ENCODE measurements around the gene SLC6A19. TPM values are rescaled to one million over a fixed set of nuclear protein-coding genes. Genes with fewer than 3 reads are reported as not detected.

The SLC6A19 gene
- total and polyA plus RNA-seq, 4 donors, result 0.06 TPM; not detected in 3

- Histone ChIP-seq H3K9me3 (ENCODE audit: control insufficient read depth in 4 of 4, insufficient read depth in 3 of 4, low read length in 3 of 4) (peaks cover 0 to 4% (median 1%) of the 10 kb centered on the region in 4 donors), H3K4me1 (ENCODE audit: control insufficient read depth in 5 of 5, insufficient read depth in 5 of 5, low read length in 5 of 5) (peaks cover 0 to 12% (median 0%) of the 10 kb centered on the region in 5 donors), H3K9ac (ENCODE audit: insufficient read depth in 1 of 2, low read length in 2 of 2) (no peak overlapping the region), H3K36me3 (ENCODE audit: control insufficient read depth in 4 of 4, insufficient read depth in 4 of 4, low read length in 4 of 4) (no peaks in the 10 kb centered on the region), H3K27me3 (ENCODE audit: control insufficient read depth in 3 of 3, insufficient read depth in 3 of 3, low read length in 2 of 3) (peaks cover 0 to 21% (median 19%) of the 10 kb centered on the region in 3 donors), H3K4me3 (no peak overlapping the region), H3K27ac (ENCODE audit: low read depth in 1 of 2, low read length in 1 of 2) (no peak overlapping the region)
- WGBS, 2 donors, result 61 to 68% methylated on average over 12 of the region's 12 CpGs
- no peak for DNase-seq
- ATAC-seq (ENCODE audit: insufficient read depth, low FRiP score), result no peak
- no peak for TF ChIP-seq CTCF (IDR thresholded peaks at IDR 0.05; ENCODE audit: control extremely low read depth, extremely low read depth)
These were observed 48.0 kb upstream of the SLC6A19 start for GRCh38 chr5:1153428-1153827.

- Histone ChIP-seq H3K4me3 (no peak overlapping the region), H3K4me1 (ENCODE audit: control insufficient read depth in 5 of 5, insufficient read depth in 5 of 5, low read length in 5 of 5) (peaks cover 0 to 12% (median 0%) of the 10 kb centered on the region in 5 donors), H3K9me3 (ENCODE audit: control insufficient read depth in 4 of 4, insufficient read depth in 3 of 4, low read length in 3 of 4) (peaks cover 0 to 4% (median 1%) of the 10 kb centered on the region in 4 donors), H3K36me3 (ENCODE audit: control insufficient read depth in 4 of 4, insufficient read depth in 4 of 4, low read length in 4 of 4) (no peaks in the 10 kb centered on the region), H3K27ac (ENCODE audit: low read depth in 1 of 2, low read length in 1 of 2) (no peak overlapping the region), H3K9ac (ENCODE audit: insufficient read depth in 1 of 2, low read length in 2 of 2) (no peak overlapping the region), H3K27me3 (ENCODE audit: control insufficient read depth in 3 of 3, insufficient read depth in 3 of 3, low read length in 2 of 3) (peaks cover 0 to 25% (median 19%) of the 10 kb centered on the region in 3 donors)
- no peak for TF ChIP-seq CTCF (IDR thresholded peaks at IDR 0.05; ENCODE audit: control extremely low read depth, extremely low read depth)
- ATAC-seq (ENCODE audit: insufficient read depth, low FRiP score) (no peak), DNase-seq (no peak)
- 3% methylated on average over 43 to 98 of the region's 98 CpGs for WGBS, 2 donors
These were observed 46.0 kb upstream of the SLC6A19 start for GRCh38 chr5:1155191-1156032.

DNA sequence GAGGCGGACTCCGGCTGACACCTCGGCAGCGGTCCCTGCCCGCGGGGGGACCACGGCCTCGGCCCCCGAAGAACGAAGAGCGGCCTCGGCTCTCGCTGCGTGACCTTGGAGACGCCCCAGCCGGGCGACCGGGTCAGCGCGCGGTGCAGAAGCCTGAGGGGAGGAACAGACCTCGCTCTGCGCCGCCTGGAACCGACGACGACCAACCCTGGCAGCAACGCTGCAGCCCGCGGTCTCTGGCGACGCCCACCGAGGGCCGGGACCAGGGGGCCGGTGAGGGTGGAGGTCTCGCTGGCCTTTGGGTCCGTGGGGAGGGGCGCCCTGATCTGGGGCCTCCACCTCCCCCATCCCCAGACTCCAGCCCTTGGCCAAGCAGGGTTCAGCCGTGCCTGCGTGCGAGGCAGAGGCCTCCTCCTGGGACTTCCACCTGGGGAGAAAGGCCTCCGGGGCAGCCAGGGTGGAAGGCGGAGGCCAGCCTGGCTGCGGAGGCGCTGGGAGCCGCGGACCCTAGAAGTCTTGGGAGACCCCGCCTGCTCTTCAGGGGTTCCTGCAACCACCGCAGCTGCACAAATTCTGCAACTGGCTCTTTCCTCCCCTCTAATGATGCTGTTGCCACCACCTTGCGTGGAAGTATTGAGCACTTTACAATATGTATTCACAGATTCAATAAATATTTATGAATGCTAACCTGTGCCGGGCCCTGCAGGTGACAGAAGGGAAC lies 45.2 kb upstream of the SLC6A19 start:
- Histone ChIP-seq H3K27ac (ENCODE audit: low read depth in 1 of 2, low read length in 1 of 2) (no peak overlapping the region), H3K27me3 (ENCODE audit: control insufficient read depth in 3 of 3, insufficient read depth in 3 of 3, low read length in 2 of 3) (peaks cover 0 to 25% (median 19%) of the 10 kb centered on the region in 3 donors), H3K9me3 (ENCODE audit: control insufficient read depth in 4 of 4, insufficient read depth in 3 of 4, low read length in 3 of 4) (peaks cover 0 to 4% (median 1%) of the 10 kb centered on the region in 4 donors), H3K36me3 (ENCODE audit: control insufficient read depth in 4 of 4, insufficient read depth in 4 of 4, low read length in 4 of 4) (no peaks in the 10 kb centered on the region), H3K4me1 (ENCODE audit: control insufficient read depth in 5 of 5, insufficient read depth in 5 of 5, low read length in 5 of 5) (peaks cover 0 to 14% (median 0%) of the 10 kb centered on the region in 5 donors), H3K9ac (ENCODE audit: insufficient read depth in 1 of 2, low read length in 2 of 2) (no peak overlapping the region), H3K4me3 (no peak overlapping the region)
- no peak for ATAC-seq (ENCODE audit: insufficient read depth, low FRiP score)
- peak in 1 of 3 donors; percentile 28 for DNase-seq
- WGBS, 2 donors, result 19 to 21% methylated on average over 43 to 51 of the region's 51 CpGs
- TF ChIP-seq CTCF (IDR thresholded peaks at IDR 0.05; ENCODE audit: control extremely low read depth, extremely low read depth), result no peak

All from lung (tissue), 12 donors.